Measurements from ENCODE around the gene KCNQ1.
"Not testable (repeated sequence)": the region's sequence is repeated elsewhere in the genome, so short reads cannot be mapped to it uniquely, and the experiment has no call there.

Gene KCNQ1

DNA sequence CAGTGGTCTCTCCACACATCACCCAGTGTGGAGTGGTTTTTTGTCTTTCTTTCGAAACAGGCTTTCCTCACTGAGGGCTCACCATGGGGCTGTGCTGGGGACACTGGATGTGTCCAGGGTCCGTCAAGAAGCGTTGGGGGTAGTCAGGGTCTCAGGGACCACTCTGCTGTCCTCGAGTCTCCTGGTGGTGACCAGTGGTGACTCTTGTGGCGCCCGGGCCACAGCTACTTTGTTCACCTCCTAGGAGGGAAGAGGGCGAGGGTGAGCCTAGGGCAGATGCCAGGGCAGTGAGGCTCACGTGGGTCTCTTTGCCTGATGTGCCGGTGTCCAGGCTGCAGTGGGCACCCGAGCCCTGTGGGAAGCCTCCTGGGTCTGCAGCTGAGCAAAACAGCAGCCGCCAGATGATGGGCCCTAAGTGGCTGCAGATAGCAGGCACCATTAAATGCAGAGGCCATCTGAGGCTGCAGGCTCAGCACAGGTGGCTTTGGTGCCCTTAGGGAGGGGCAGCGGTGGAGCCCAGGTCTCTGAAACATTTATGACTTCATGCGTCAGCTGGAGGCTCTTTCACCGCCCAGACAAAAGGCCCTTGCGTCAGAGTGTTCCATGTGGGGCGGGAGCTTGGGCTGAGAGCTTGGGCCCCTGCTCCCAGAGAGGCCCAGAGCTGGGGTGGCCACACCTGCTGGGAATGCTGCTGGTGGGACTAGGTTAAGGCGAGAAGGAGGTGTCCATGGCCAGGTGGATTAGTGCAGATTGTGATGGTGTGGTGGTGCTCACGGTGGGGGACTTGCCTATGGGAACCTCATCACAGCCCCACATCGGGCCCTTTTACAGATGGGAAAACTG, 29.5 kb downstream of the KCNQ1 start:
- Histone ChIP-seq H3K36me3 (ENCODE audit: control insufficient read depth in 2 of 2, insufficient read depth in 2 of 2, low read length in 2 of 2) (peaks cover 0 to 2% of the 10 kb centered on the region in 2 donors), H3K9me3 (ENCODE audit: control insufficient read depth in 2 of 2, low read length in 2 of 2) (no peaks in the 10 kb centered on the region), H3K27me3 (ENCODE audit: control insufficient read depth in 2 of 2, insufficient read depth in 2 of 2, low read length in 2 of 2) (no peaks in the 10 kb centered on the region)

DNA sequence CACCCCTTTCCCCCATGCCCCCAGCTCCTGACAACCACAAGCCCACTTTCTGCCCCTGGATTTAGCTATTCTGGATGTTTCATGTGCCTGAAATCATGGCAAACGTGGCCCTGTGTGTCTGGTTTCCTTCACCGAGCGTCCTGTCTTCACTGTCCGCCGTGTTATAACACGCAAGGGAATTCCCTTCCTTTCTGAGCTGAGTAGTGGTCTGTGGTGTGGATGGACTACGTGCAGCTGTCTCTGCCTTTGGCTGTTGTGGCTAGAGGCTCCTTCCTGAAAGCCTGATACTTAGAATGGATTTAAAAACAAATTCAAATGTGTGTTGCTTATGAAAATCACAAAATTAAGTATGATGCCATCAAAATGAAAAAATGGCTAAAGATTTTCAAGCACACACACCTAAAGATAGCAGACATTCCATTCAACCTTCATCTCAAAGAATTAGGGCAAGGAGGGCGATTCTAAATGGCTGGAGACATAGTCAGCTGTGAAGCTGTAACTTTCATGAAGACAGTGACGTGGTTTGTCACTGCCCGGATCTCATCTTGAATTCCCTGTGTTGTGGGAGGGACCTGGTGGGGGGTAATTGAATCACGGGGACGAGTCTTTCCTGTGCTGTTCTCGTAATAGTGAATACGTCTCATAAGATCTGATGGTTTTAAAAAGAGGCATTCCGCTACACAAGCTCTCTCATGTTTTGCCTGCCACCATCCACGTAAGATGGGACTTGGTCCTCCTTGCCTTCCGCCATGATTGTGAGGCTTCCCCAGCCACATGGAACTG, 30.5 kb downstream of the KCNQ1 start:
- Histone ChIP-seq H3K4me3 (ENCODE audit: low read length in 2 of 2) (no peak overlapping the region), H3K36me3 (ENCODE audit: control insufficient read depth in 2 of 2, insufficient read depth in 2 of 2, low read length in 2 of 2) (peaks cover 0 to 2% of the 10 kb centered on the region in 2 donors), H3K9ac (ENCODE audit: low read depth in 1 of 2, low read length in 2 of 2) (no peak overlapping the region), H3K9me3 (ENCODE audit: control insufficient read depth in 2 of 2, low read length in 2 of 2) (no peaks in the 10 kb centered on the region), H3K4me1 (ENCODE audit: control insufficient read depth in 2 of 2, insufficient read depth in 2 of 2, low read length in 2 of 2) (peaks cover 3 to 5% of the 10 kb centered on the region in 2 donors), H3K27me3 (ENCODE audit: control insufficient read depth in 2 of 2, insufficient read depth in 2 of 2, low read length in 2 of 2) (no peaks in the 10 kb centered on the region), H3K27ac (ENCODE audit: low read depth in 2 of 2, low read length in 2 of 2) (no peak overlapping the region)

More for the DNA sequence above, 29.5 kb downstream of the KCNQ1 start:
- Histone ChIP-seq H3K9ac (ENCODE audit: low read depth in 1 of 2, low read length in 2 of 2) (peak overlapping the region in 1 of 2 donors; percentile 24), H3K27ac (ENCODE audit: low read depth in 2 of 2, low read length in 2 of 2) (peak overlapping the region; percentile 22 to 23), H3K4me3 (ENCODE audit: low read length in 2 of 2) (no peak overlapping the region), H3K4me1 (ENCODE audit: control insufficient read depth in 2 of 2, insufficient read depth in 2 of 2, low read length in 2 of 2) (peaks cover 3 to 5% of the 10 kb centered on the region in 2 donors)

DNA sequence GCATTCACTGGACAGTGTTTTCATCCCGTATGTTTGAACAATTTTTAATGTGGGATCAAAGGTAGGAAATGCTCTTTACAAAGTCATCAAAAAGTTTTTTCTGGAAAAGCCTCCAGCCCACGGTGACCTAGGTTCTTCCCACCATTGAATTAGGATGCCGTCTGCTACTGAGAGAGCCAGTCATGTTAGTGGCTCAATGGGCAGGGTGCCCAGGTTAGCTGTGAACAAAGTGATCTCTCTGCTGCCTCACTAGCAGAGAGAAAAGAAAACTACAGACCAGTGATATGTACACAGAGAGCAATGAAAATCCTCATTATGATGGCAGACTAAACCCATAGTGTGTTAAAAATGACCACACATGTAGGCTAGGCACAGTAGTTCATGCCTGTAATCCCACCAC, 32.4 kb downstream of the KCNQ1 start:
- Histone ChIP-seq H3K4me3 (ENCODE audit: low read length in 2 of 2) (no peak overlapping the region), H3K9ac (ENCODE audit: low read depth in 1 of 2, low read length in 2 of 2) (no peak overlapping the region), H3K4me1 (ENCODE audit: control insufficient read depth in 2 of 2, insufficient read depth in 2 of 2, low read length in 2 of 2) (peaks cover 3 to 5% of the 10 kb centered on the region in 2 donors), H3K27me3 (ENCODE audit: control insufficient read depth in 2 of 2, insufficient read depth in 2 of 2, low read length in 2 of 2) (no peaks in the 10 kb centered on the region), H3K9me3 (ENCODE audit: control insufficient read depth in 2 of 2, low read length in 2 of 2) (no peaks in the 10 kb centered on the region), H3K27ac (ENCODE audit: low read depth in 2 of 2, low read length in 2 of 2) (no peak overlapping the region), H3K36me3 (ENCODE audit: control insufficient read depth in 2 of 2, insufficient read depth in 2 of 2, low read length in 2 of 2) (peaks cover 0 to 2% of the 10 kb centered on the region in 2 donors)

DNA sequence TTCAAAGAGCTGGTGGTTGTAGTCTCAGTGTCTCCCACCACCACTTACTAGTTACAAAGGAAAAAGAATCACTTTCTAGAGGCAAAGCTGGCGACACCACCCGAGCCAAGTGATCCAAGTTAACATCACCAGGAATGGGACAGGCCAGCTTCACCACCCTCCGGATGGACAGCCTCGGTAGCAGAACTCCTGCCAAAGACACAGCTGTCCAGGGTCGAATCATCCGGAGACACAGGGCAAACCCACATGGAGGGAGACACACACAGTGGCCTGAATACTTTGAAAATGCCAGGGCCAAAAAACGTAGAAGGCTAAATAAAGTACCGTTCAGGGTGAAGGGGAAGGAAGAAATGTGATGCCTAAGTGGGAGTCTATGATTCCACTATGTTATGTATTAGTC, 33.1 kb downstream of the KCNQ1 start:
- Histone ChIP-seq H3K4me1 (ENCODE audit: control insufficient read depth in 2 of 2, insufficient read depth in 2 of 2, low read length in 2 of 2) (peaks cover 5 to 7% of the 10 kb centered on the region in 2 donors), H3K27ac (ENCODE audit: low read depth in 2 of 2, low read length in 2 of 2) (no peak overlapping the region), H3K9me3 (ENCODE audit: control insufficient read depth in 2 of 2, low read length in 2 of 2) (no peaks in the 10 kb centered on the region), H3K27me3 (ENCODE audit: control insufficient read depth in 2 of 2, insufficient read depth in 2 of 2, low read length in 2 of 2) (no peaks in the 10 kb centered on the region), H3K9ac (ENCODE audit: low read depth in 1 of 2, low read length in 2 of 2) (no peak overlapping the region), H3K36me3 (ENCODE audit: control insufficient read depth in 2 of 2, insufficient read depth in 2 of 2, low read length in 2 of 2) (peaks cover 0 to 2% of the 10 kb centered on the region in 2 donors), H3K4me3 (ENCODE audit: low read length in 2 of 2) (no peak overlapping the region)

DNA sequence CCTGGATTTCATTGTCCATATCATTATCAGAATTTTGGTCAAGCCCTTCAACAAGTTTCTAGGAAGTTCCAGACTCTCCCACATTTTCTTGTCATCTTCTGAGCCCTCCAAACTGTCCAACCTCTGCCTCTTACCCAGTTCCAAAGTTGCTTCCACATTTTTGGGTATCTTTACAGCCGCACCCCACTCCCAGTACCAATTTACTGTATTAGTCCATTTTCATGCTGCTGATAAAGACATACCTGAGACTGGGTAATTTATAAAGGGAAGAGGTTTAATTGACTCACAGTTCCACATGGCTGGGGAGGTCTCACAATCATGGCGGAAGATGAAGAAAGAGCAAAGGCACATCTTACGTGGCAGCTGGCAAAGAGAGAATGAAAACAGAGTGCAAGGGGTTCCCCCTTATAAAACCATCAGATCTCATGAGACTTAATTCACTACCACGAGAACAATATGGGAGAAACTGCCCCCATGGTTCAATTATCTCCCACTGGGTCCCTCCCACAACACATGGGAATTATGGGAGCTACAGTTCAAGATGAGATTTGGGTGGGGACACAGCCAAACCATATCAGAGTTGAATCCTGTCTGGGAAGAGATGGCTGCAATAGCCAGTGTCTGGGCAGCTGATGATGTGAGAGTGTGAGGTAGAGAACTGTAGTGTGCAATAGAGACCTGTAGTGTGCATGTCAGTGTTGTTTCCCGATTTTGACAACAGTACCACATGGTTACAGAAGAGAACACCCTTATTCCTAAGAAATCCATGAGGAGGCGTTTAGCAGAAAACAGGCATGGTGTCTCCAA, 35.5 kb downstream of the KCNQ1 start:
- H3K4me3 ChIP-seq (ENCODE audit: low read length in 2 of 2); H3K27me3 ChIP-seq (ENCODE audit: control insufficient read depth in 2 of 2, insufficient read depth in 2 of 2, low read length in 2 of 2); H3K9me3 ChIP-seq (ENCODE audit: control insufficient read depth in 2 of 2, low read length in 2 of 2); H3K9ac ChIP-seq (ENCODE audit: low read depth in 1 of 2, low read length in 2 of 2); H3K4me1 ChIP-seq (ENCODE audit: control insufficient read depth in 2 of 2, insufficient read depth in 2 of 2, low read length in 2 of 2); H3K36me3 ChIP-seq (ENCODE audit: control insufficient read depth in 2 of 2, insufficient read depth in 2 of 2, low read length in 2 of 2); H3K27ac ChIP-seq (ENCODE audit: low read depth in 2 of 2, low read length in 2 of 2): not testable (repeated sequence)

DNA sequence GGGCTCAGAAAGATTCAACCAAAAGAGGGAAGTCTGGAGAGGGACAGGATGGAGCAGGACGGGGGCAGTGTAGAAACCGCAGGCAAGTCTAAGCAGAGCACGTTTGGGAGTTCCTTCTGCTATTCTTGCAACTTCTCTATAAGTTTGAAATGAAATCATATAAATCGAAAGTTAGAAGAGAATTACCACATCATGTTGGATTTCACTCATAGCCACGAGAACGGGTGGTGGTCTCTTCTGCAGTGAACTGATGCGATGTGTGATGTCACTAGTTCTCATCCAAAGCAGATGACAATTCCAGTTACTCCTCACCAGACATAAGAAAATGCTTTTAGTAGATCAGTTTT, 36.0 kb downstream of the KCNQ1 start:
- Histone ChIP-seq H3K27me3 (ENCODE audit: control insufficient read depth in 2 of 2, insufficient read depth in 2 of 2, low read length in 2 of 2) (no peaks in the 10 kb centered on the region), H3K9me3 (ENCODE audit: control insufficient read depth in 2 of 2, low read length in 2 of 2) (no peaks in the 10 kb centered on the region), H3K36me3 (ENCODE audit: control insufficient read depth in 2 of 2, insufficient read depth in 2 of 2, low read length in 2 of 2) (peaks cover 0 to 2% of the 10 kb centered on the region in 2 donors), H3K4me3 (ENCODE audit: low read length in 2 of 2) (no peak overlapping the region), H3K27ac (ENCODE audit: low read depth in 2 of 2, low read length in 2 of 2) (no peak overlapping the region), H3K4me1 (ENCODE audit: control insufficient read depth in 2 of 2, insufficient read depth in 2 of 2, low read length in 2 of 2) (peaks cover 0 to 4% of the 10 kb centered on the region in 2 donors), H3K9ac (ENCODE audit: low read depth in 1 of 2, low read length in 2 of 2) (no peak overlapping the region)

DNA sequence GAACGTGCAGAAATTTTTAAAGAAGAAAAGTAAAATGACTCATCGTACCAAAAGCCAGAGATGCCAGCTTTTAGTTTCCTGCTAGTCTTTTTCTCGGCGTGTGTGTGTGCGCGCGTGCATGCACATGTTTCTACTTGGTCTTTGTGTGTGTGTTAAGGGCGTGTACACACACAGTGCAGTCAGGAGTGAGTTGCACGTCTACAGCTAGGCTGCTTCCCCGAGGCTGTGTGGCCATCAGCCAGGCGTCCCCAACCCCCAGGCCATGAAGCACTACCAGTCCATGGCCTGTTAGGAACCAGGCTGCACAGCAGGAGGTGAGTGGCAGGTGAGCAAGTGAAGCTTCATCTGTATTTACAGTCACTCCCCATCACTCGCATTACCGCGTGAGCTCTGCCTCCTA, 36.4 kb downstream of the KCNQ1 start:
- Histone ChIP-seq H3K27me3 (ENCODE audit: control insufficient read depth in 2 of 2, insufficient read depth in 2 of 2, low read length in 2 of 2) (no peaks in the 10 kb centered on the region), H3K9me3 (ENCODE audit: control insufficient read depth in 2 of 2, low read length in 2 of 2) (no peaks in the 10 kb centered on the region), H3K4me3 (ENCODE audit: low read length in 2 of 2) (no peak overlapping the region), H3K4me1 (ENCODE audit: control insufficient read depth in 2 of 2, insufficient read depth in 2 of 2, low read length in 2 of 2) (peaks cover 0 to 4% of the 10 kb centered on the region in 2 donors), H3K9ac (ENCODE audit: low read depth in 1 of 2, low read length in 2 of 2) (no peak overlapping the region), H3K36me3 (ENCODE audit: control insufficient read depth in 2 of 2, insufficient read depth in 2 of 2, low read length in 2 of 2) (peaks cover 0 to 2% of the 10 kb centered on the region in 2 donors), H3K27ac (ENCODE audit: low read depth in 2 of 2, low read length in 2 of 2) (no peak overlapping the region)

DNA sequence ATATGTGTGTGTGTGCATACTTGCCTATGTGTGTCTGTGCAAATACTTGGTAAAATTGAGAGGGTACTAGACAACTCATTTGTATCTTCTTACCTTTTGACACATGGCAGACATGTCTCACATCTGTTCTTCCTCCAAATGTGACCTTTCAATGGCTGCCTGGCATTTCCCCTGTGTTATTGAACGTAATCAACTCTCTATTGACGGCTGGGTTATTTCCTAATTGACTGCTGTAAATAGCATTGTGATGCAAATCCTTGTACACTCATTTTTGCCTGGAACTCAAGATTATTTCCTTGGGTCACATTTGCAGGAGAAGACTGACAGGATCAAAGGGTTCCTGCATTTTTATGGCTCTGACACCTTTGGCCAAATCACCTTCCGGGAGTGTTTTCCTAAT, 37.4 kb downstream of the KCNQ1 start:
- Histone ChIP-seq H3K9ac (ENCODE audit: low read depth in 1 of 2, low read length in 2 of 2) (no peak overlapping the region), H3K27me3 (ENCODE audit: control insufficient read depth in 2 of 2, insufficient read depth in 2 of 2, low read length in 2 of 2) (no peaks in the 10 kb centered on the region), H3K27ac (ENCODE audit: low read depth in 2 of 2, low read length in 2 of 2) (no peak overlapping the region), H3K9me3 (ENCODE audit: control insufficient read depth in 2 of 2, low read length in 2 of 2) (no peaks in the 10 kb centered on the region), H3K4me1 (ENCODE audit: control insufficient read depth in 2 of 2, insufficient read depth in 2 of 2, low read length in 2 of 2) (peaks cover 0 to 4% of the 10 kb centered on the region in 2 donors), H3K36me3 (ENCODE audit: control insufficient read depth in 2 of 2, insufficient read depth in 2 of 2, low read length in 2 of 2) (peaks cover 0 to 2% of the 10 kb centered on the region in 2 donors), H3K4me3 (ENCODE audit: low read length in 2 of 2) (no peak overlapping the region)

DNA sequence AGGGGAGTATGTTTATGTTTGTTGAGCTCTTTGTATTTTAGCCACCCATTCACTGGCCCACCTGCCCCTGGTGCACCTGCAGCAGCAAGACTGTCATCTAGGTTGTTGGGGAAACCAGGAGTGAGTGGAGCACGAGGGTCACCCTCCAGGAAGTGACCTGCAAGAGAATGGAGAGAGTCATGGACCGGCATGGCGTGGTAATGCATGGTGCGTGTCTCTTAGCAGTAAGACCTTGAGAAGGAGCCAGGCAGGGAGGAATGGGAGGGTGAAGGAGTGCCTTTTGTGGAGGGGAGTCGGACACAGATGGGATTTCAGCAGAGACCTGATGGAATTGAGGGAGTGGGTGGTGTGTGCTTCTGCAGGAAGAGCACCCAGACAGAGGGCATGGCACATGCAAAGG, 37.9 kb downstream of the KCNQ1 start:
- peaks cover 0 to under 1% of the 10 kb centered on the region in 2 donors for H3K9me3 ChIP-seq (ENCODE audit: control insufficient read depth in 2 of 2, low read length in 2 of 2)
- H3K27ac ChIP-seq (ENCODE audit: low read depth in 2 of 2, low read length in 2 of 2): no peak overlapping the region
- H3K27me3 ChIP-seq (ENCODE audit: control insufficient read depth in 2 of 2, insufficient read depth in 2 of 2, low read length in 2 of 2): no peaks in the 10 kb centered on the region
- H3K36me3 ChIP-seq (ENCODE audit: control insufficient read depth in 2 of 2, insufficient read depth in 2 of 2, low read length in 2 of 2): peaks cover 0 to 2% of the 10 kb centered on the region in 2 donors
- H3K4me1 ChIP-seq (ENCODE audit: control insufficient read depth in 2 of 2, insufficient read depth in 2 of 2, low read length in 2 of 2): peaks cover 0 to 4% of the 10 kb centered on the region in 2 donors
- H3K9ac ChIP-seq (ENCODE audit: low read depth in 1 of 2, low read length in 2 of 2): no peak overlapping the region
- no peak overlapping the region for H3K4me3 ChIP-seq (ENCODE audit: low read length in 2 of 2)

Data from mucosa of rectum (tissue), 2 donors.